Measurements from ENCODE around the gene RPP25L. TPM values are rescaled to one million over a fixed set of nuclear protein-coding genes. Genes with fewer than 3 reads are reported as not detected.

RPP25L gene
- total RNA-seq, 1 experiment from 2014 or later, result 17.2 TPM

DNA sequence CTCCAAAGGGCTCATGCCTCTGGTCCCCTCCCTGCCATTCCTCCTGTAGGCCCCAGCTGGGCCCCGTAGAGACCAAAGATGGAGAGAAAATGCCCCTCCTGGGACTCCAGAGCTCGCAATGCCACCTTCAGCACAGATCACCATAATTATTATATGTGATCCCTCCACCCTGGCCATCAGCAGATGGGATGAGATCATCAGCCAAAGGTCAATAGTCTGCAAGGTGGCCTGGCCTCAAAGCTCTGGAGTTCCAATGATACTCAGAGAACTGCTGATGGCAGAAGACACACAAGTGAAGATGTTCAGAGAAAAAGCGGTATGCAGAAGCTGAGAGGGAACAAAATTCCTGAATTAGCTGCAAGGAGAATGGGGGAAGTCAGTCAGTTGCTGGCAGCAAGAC lies 5.0 kb downstream of the RPP25L start:
- DNase-seq, result no peak
- TF ChIP-seq, protein P1, sequence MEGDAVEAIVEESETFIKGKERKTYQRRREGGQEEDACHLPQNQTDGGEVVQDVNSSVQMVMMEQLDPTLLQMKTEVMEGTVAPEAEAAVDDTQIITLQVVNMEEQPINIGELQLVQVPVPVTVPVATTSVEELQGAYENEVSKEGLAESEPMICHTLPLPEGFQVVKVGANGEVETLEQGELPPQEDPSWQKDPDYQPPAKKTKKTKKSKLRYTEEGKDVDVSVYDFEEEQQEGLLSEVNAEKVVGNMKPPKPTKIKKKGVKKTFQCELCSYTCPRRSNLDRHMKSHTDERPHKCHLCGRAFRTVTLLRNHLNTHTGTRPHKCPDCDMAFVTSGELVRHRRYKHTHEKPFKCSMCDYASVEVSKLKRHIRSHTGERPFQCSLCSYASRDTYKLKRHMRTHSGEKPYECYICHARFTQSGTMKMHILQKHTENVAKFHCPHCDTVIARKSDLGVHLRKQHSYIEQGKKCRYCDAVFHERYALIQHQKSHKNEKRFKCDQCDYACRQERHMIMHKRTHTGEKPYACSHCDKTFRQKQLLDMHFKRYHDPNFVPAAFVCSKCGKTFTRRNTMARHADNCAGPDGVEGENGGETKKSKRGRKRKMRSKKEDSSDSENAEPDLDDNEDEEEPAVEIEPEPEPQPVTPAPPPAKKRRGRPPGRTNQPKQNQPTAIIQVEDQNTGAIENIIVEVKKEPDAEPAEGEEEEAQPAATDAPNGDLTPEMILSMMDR (conservative IDR thresholded peaks at IDR 0.05), result no peak
- Histone ChIP-seq H3K23ac (ENCODE audit: insufficient read length, low read depth, low read length) (no peak overlapping the region), H3K4me2 (ENCODE audit: insufficient read depth, insufficient read length, low read length) (no peak overlapping the region), H3K79me2 (ENCODE audit: insufficient read depth, low read length) (no peaks in the 10 kb centered on the region), H3K9me3 (ENCODE audit: control insufficient read depth, low read depth, low read length) (no peaks in the 10 kb centered on the region), H4K8ac (replicated peaks; ENCODE audit: insufficient read length, low read depth, low read length) (no peak overlapping the region), H4K20me1 (ENCODE audit: control insufficient read depth, insufficient read depth, insufficient read length) (no peaks in the 10 kb centered on the region), H3K9ac (ENCODE audit: extremely low read depth, insufficient read length, low read length) (no peak overlapping the region), H3K4ac (ENCODE audit: low read depth, low read length) (no peak overlapping the region), H2BK5ac (ENCODE audit: insufficient read length, low read length) (no peak overlapping the region), H3K27ac (ENCODE audit: insufficient read length, low read depth, low read length) (no peak overlapping the region), H2BK12ac (ENCODE audit: insufficient read length, low read depth, low read length) (no peak overlapping the region), H2BK20ac (ENCODE audit: low read depth, low read length, poor library complexity, severe bottlenecking) (no peak overlapping the region), H2AK5ac (ENCODE audit: insufficient read length, low read length) (no peak overlapping the region), H3T11ph (ENCODE audit: low read length) (no peak overlapping the region), H3K23me2 (ENCODE audit: insufficient read length, low read depth, low read length, poor library complexity, severe bottlenecking) (peaks cover 6% of the 10 kb centered on the region), H3K14ac (ENCODE audit: insufficient read depth, low read length) (no peak overlapping the region; the same call in 1 of the 2 replicates), H2BK120ac (ENCODE audit: low read depth, low read length, poor library complexity, severe bottlenecking) (no peak overlapping the region), H3K18ac (ENCODE audit: insufficient read length, low read depth, low read length) (no peak overlapping the region), H3K56ac (ENCODE audit: insufficient read length, low read depth, low read length) (no peak overlapping the region), H4K5ac (ENCODE audit: insufficient read length, low read depth, low read length) (no peak overlapping the region), H4K91ac (ENCODE audit: insufficient read length, low read depth, low read length) (no peak overlapping the region), H3K79me1 (ENCODE audit: insufficient read depth, low read depth, low read length, poor library complexity, severe bottlenecking) (no peaks in the 10 kb centered on the region), H2AFZ (ENCODE audit: low read length) (no peak overlapping the region), H3K27me3 (ENCODE audit: insufficient read depth, low read length) (no peaks in the 10 kb centered on the region), H2BK15ac (ENCODE audit: low read depth, low read length) (no peak overlapping the region), H3K4me1 (ENCODE audit: insufficient read depth, low read length) (no peaks in the 10 kb centered on the region; the same call in 1 of the 2 replicates)
- H3K27ac Mint-ChIP-seq, result no peak overlapping the region
- peaks cover 13% of the 10 kb centered on the region for H3K27me3 Mint-ChIP-seq (ENCODE audit: low read depth)
- WGBS (ENCODE audit: extremely low coverage, insufficient read length, low lambda C conversion rate), result no CpG with 5 or more reads among the region's 3 CpGs
- no peaks in the 10 kb centered on the region for H3K9me3 Mint-ChIP-seq
- no peaks in the 10 kb centered on the region for H3K36me3 Mint-ChIP-seq (ENCODE audit: insufficient read depth in 1 of 3, low read depth in 3 of 3)
- H3K4me3 Mint-ChIP-seq, result no peak overlapping the region
- H3K4me1 Mint-ChIP-seq, result peaks cover 12 to 17% of the 10 kb centered on the region in 2 experiments
